Muscle layer of duodenum (tissue), 2 donors: Measurements from ENCODE around the gene TNFAIP8L2.

ENCODE experiments used
- H3K27ac ChIP-seq: one replicate; pipeline ENCODE4 v1.7.0; 2013; ENCODE audit warnings: mild to moderate bottlenecking, low read length
- H3K27me3 ChIP-seq: one replicate; pipeline ENCODE4 v1.7.0; 2013; ENCODE audit warnings: low read depth, mild to moderate bottlenecking, control low read depth, low read length
- H3K36me3 ChIP-seq, 2 donors: one replicate each; pipeline ENCODE4 v1.7.0; 2013; ENCODE audit warnings: low read length in 2 of 2, control low read depth in 1 of 2, mild to moderate bottlenecking in 1 of 2; ENCODE audit not compliant: insufficient read depth in 2 of 2, control insufficient read depth in 1 of 2
- H3K4me1 ChIP-seq, 2 donors: one replicate each; pipeline ENCODE4 v1.7.0; 2013; ENCODE audit warnings: low read length in 2 of 2, mild to moderate bottlenecking in 2 of 2, control low read depth in 1 of 2, moderate library complexity in 1 of 2; ENCODE audit not compliant: insufficient read depth in 2 of 2, control insufficient read depth in 1 of 2
- H3K4me3 ChIP-seq, 2 donors: one replicate each; pipeline ENCODE4 v1.7.0; 2013; ENCODE audit warnings: low read length in 2 of 2, low read depth in 1 of 2, mild to moderate bottlenecking in 1 of 2
- H3K9me3 ChIP-seq, 2 donors: one replicate each; pipeline ENCODE4 v1.7.0; 2013; ENCODE audit warnings: low read length in 2 of 2, control low read depth in 1 of 2, mild to moderate bottlenecking in 1 of 2; ENCODE audit not compliant: control insufficient read depth in 1 of 2
- donor health status: healthy.

The TNFAIP8L2 gene

DNA sequence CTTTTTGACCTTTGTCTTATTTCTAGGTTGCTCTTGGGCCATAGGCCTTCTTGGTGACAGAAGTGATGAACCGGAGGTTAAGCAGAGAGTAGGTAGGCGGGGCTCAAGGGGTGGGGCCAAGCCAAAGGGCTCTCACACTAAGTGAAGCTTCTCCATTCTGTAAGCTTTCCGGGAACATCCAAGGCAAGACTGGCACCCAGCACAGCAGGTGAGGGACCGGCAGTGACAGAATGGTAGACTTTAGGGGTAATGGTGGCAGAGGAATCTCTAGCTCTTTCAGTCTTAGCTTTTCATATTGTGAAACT, at the start of gene TNFAIP8L2:
TNFAIP8L2 (plus strand) TSS at position 135 of the 305 bp plus-strand sequence. CDS start 2,049 bp downstream, outside the sequence.
- H3K9me3 ChIP-seq, result no peaks in the 10 kb centered on the region
- H3K36me3 ChIP-seq, result peaks cover 9 to 43% of the 10 kb centered on the region in 2 donors
- H3K4me3 ChIP-seq, result peak within 1 kb of the TSS; percentile 46 to 54
- H3K4me1 ChIP-seq, result peaks cover 0 to 8% of the 10 kb centered on the region in 2 donors
- no peaks in the 10 kb centered on the region for H3K27me3 ChIP-seq
- peak within 1 kb of the TSS; percentile 46 for H3K27ac ChIP-seq

DNA sequence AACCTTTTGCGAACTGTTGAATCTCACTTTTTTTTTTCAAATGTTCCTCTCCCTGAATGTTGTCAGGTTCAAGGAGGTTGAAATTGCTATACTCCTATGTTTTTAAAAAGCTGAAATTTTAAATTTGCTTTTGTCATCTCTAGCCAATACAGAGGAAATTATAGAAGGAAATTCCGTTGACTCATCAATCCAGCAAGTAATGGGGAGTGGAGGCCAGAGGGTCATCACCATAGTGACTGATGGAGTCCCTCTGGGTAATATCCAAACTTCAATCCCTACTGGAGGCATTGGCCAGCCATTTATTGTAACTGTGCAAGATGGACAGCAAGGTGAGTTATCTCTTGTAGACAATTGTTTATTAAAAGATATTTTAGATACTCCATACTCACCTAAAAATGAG, 49.6 kb upstream of the TNFAIP8L2 start:
- Histone ChIP-seq H3K4me1 (no peaks in the 10 kb centered on the region), H3K36me3 (peaks cover 4 to 20% of the 10 kb centered on the region in 2 donors), H3K27ac (no peak overlapping the region), H3K27me3 (no peaks in the 10 kb centered on the region), H3K9me3 (no peaks in the 10 kb centered on the region), H3K4me3 (no peak overlapping the region)

DNA sequence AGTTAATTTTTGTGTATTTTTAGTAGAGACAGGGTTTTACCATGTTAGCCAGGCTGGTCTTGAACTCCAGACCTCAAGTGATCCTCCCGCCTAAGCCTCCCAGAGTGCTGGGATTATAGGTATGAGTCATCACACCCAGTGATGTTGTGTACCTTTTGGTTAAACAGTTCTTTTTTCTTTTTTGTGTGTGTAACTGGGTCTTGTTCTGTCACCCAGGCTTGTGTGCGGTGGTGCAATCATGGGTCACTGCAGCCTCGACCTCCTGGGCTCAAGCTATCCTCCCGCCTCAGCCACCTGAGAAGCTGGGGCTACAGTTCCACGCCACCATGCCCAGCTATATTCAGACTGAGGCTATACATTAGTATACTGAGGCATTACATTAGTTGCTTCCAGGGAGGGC, 48.1 kb upstream of the TNFAIP8L2 start:
- no peak overlapping the region for H3K4me3 ChIP-seq
- no peak overlapping the region for H3K27ac ChIP-seq
- H3K4me1 ChIP-seq, result no peaks in the 10 kb centered on the region
- no peaks in the 10 kb centered on the region for H3K27me3 ChIP-seq
- H3K36me3 ChIP-seq, result peaks cover 4 to 20% of the 10 kb centered on the region in 2 donors
- H3K9me3 ChIP-seq, result no peaks in the 10 kb centered on the region

DNA sequence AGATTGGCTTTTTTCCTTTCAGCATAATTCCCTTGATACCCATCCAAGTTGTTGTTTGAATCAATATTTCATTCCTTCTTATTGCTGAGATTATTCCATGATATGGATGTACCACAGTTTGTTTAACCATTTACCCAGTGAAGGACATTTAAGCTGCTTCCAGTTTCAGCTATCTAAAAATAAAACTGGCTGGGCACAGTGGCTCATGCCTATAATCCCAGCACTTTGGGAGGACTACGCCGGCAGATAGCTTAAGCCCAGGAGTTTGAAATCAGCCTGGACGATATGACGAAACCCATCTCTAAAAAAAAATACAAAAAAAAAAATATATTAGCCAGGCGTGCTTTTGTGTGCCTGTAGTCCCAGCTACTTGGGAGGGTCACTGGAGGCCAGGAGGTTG, 42.6 kb upstream of the TNFAIP8L2 start:
- no peak overlapping the region for H3K27ac ChIP-seq
- no peak overlapping the region for H3K4me3 ChIP-seq
- H3K9me3 ChIP-seq, result no peaks in the 10 kb centered on the region
- peaks cover 8 to 11% of the 10 kb centered on the region in 2 donors for H3K36me3 ChIP-seq
- H3K27me3 ChIP-seq, result no peaks in the 10 kb centered on the region
- no peaks in the 10 kb centered on the region for H3K4me1 ChIP-seq

DNA sequence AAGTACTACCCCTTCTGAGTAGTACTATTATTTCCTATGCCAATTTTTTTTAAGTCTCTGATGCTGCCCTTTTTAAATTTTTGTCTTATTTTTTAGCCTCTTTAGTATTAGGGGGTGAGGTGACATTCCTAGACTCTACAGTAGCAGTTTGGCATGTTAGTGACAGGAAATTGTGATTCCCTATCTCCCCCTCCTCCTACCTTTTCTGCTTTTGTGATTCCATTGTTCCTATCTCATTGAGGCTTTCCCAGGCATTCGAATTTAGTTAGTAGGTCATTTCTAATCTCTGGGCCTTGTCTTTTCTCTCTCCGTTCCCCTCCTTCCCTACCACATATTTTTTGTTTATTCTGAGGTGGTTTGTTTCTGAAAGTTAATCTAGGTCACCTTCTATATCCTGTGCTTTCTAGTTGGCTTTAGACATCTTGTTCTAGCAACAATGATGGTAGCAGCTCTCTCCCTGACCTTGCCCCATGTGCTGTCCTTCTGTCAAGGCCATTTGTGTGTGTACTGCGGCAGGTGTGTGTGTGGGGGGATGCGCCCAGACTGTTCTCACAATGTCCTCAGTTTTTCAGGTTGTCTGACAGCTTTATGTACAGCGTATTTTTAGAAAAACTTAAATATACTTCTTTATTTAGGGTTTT, 31.6 kb upstream of the TNFAIP8L2 start:
- H3K27me3 ChIP-seq, result no peaks in the 10 kb centered on the region
- no peaks in the 10 kb centered on the region for H3K4me1 ChIP-seq
- H3K36me3 ChIP-seq, result no peaks in the 10 kb centered on the region
- no peak overlapping the region for H3K4me3 ChIP-seq
- H3K27ac ChIP-seq, result no peak overlapping the region
- H3K9me3 ChIP-seq, result no peaks in the 10 kb centered on the region

DNA sequence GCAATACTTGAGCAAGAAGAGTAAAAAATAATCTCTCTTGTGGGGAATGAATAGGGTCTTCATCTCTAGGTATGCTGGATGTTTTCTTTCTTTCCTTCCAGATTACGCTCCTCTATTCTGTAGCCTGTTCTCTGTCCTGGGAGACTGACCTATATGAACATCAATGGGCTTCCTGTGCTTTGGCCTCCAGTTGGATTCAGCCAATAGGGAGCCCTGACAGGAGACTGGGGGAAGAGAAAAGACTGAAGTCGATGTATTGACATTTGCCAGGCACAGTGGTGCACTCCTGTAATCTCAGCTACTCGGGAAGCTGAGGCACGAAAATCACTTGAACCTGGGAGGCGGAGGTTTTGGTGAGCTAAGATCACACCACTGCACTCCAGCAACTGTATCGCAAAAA, 27.6 kb upstream of the TNFAIP8L2 start:
- Histone ChIP-seq H3K9me3 (no peaks in the 10 kb centered on the region), H3K36me3 (no peaks in the 10 kb centered on the region), H3K27me3 (no peaks in the 10 kb centered on the region), H3K27ac (no peak overlapping the region), H3K4me1 (peaks cover 0 to 18% of the 10 kb centered on the region in 2 donors), H3K4me3 (no peak overlapping the region)

DNA sequence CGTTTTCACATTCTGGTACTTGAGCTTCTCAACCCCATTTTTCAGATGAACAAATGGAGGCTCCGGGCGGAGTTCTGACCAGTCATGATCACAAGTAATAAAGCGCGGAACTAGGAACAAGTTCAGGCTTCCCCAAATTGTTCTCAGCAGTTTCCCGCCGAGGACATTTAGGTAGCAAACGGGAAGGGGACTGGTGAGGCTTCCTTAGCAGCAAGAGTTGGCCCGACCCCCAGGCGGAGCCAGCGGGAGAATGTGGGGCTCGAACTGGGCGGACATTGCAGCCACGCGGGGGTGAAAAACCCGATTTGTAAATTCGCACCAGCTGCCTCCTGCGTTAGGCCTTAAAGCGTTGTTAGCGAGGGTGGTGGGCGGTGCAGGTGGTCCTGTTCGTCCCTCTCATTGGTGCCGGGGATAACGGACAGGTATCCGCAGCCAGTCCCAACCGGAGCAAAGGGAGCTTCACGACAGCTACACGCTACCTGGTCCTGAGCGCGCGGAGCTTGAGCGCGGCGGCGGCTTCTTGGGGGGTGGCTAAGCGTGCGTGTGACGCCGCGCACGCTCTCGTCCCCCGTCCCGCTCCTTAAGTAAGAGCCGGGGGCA, 25.4 kb upstream of the TNFAIP8L2 start:
- Histone ChIP-seq H3K4me1 (peaks cover 0 to 18% of the 10 kb centered on the region in 2 donors), H3K36me3 (peaks cover 0 to 16% of the 10 kb centered on the region in 2 donors), H3K27me3 (no peaks in the 10 kb centered on the region), H3K27ac (peak overlapping the region; percentile 14), H3K4me3 (peak overlapping the region; percentile 64 to 66), H3K9me3 (no peaks in the 10 kb centered on the region)

DNA sequence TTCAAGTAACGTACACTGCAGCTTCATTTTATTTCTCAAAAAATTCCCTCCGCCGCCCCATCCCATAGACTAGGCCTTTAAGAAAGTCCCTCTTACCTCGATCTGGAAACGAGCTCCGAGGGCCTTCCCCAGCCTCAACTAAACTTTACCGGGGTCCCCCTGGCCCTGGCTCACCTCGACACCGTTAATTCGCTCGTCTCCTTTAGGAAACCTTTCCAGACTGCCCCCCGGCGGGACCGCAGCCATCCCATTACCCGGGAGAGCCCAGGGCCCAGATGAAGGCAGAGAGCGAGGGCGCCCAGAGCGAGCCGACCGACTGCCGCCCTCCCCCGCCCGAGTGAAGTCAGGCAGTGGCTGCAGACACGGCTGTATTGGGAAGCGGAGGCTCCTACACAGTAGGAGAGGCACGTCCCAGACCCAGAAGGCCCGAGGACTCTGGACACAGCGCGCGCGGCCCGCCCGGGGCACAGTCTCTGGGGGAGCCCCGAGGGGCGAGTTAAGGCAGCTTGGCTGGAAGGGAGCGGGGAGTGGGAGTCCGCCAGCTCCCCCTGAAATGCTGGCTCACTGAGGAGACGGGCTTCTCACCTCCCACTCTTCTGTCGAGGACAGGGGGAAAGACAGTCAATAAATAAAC, 24.6 kb upstream of the TNFAIP8L2 start:
- Histone ChIP-seq H3K27me3 (no peaks in the 10 kb centered on the region), H3K4me1 (peaks cover 0 to 18% of the 10 kb centered on the region in 2 donors), H3K4me3 (peak overlapping the region; percentile 64 to 66), H3K27ac (no peak overlapping the region), H3K36me3 (peaks cover 3 to 23% of the 10 kb centered on the region in 2 donors), H3K9me3 (no peaks in the 10 kb centered on the region)

DNA sequence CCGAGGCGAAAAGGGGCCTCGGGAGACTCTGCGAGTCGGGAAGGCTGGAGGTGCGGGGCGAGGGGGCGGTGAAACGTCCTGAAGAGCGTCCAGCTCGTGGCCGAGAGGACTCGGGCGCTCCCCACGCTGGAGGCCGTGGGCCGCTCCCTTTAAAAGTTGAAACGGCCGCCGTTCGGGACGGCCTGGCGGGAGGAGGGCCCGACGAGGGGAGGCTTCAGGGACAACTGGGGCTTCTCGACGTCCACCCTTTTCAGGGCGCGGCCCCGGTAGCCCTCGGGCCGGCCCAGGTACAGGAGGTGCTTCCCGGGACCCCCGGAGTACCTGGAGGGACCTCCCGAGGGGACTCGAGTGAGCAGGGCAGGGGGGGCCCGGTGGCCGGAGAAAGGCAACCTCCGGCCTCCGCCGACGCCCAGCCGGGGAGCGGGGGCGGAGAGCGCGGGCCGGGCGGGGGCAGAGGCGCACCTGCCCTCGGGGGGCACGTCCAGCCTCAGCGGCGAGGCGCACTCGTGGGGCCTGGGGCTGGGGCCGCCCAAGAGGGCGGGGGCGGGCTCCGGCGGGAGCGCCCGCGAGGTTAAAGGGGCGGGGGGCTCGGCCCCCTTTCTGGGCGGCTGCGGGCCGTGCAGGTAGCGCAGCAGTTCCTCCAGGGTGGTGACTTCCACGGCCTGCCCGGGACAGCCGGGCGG, 24.0 kb upstream of the TNFAIP8L2 start:
- Histone ChIP-seq H3K36me3 (peaks cover 3 to 25% of the 10 kb centered on the region in 2 donors), H3K9me3 (no peaks in the 10 kb centered on the region), H3K4me3 (peak overlapping the region in 1 of 2 donors; percentile 66), H3K27ac (no peak overlapping the region), H3K27me3 (no peaks in the 10 kb centered on the region), H3K4me1 (peaks cover 0 to 18% of the 10 kb centered on the region in 2 donors)

DNA sequence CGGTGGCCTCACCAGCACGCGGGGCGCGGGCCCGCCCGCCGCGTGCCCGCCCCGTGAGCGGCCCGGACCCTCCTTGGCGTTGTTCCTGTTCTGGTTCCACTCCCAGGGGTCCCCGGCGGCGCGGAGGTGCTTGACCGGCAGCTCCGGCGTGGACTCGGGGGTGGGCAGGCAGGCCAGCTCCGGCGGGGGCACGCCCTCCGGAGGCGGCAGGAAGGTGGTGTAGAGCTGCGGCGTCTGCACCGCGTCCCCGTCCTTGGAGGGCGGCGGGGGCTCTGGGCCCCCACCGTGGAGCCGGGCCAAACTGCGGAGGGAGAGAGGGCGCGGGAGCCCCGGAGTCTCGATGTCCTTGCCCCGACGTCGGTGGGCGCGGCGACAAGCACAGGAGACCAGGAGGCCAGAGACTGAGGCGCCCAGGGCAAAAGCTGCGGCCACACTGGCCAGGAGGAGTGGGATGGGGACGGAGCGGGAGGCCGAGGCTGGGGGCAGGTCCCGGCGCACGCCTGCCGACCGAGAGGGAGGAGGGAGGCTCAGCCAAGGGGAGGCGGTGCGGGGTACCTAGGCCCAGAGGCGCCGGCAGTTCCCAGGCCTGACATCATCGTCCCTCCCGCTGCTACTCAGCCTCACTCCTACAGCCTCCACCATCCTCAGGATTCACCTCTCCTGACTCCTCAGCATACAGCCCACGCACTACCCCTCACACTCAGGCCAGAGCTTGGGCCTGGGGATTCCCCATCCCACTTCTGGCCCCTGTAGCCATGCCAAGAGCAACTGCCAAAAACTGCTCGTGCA, 23.2 kb upstream of the TNFAIP8L2 start:
- Histone ChIP-seq H3K9me3 (no peaks in the 10 kb centered on the region), H3K27me3 (no peaks in the 10 kb centered on the region), H3K4me3 (no peak overlapping the region), H3K4me1 (peaks cover 0 to 18% of the 10 kb centered on the region in 2 donors), H3K36me3 (peaks cover 3 to 28% of the 10 kb centered on the region in 2 donors), H3K27ac (no peak overlapping the region)

DNA sequence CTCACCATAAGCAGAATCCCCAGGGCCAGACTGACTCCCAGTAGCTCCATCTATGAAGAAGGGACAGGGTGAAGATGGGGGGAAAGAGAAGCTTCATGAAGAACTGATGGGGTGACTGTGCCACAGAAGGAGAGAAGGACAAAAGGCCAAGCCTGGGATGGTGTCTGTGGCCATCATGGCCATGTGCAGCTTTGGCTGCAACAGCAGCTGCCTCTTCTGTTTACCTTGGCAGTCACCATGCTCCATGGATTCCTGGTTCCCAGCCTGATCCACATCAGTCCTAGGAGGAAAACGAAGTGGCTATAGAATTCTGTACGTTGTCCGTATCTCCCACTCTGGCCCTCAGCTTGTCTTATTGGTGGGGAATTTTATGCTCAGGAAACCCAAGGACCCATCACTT, 22.1 kb upstream of the TNFAIP8L2 start:
- H3K27me3 ChIP-seq, result no peaks in the 10 kb centered on the region
- H3K4me3 ChIP-seq, result no peak overlapping the region
- H3K4me1 ChIP-seq, result peaks cover 0 to 18% of the 10 kb centered on the region in 2 donors
- H3K9me3 ChIP-seq, result no peaks in the 10 kb centered on the region
- peaks cover 3 to 33% of the 10 kb centered on the region in 2 donors for H3K36me3 ChIP-seq
- no peak overlapping the region for H3K27ac ChIP-seq
